ENCODE results near the gene PCDHA6. TPM values are rescaled to one million over a fixed set of nuclear protein-coding genes. Genes with fewer than 3 reads are reported as not detected.

Gene PCDHA6
- total RNA-seq, 1 donor from 2014 or later, result not detected

Other genes with a start within 250 kb of the PCDHA6 start
- gene CD14, start 194.8 kb upstream of the PCDHA6 start, total RNA-seq, result 0.29 and 0.62 TPM in 2 replicates
- gene TMCO6, start 188.5 kb upstream of the PCDHA6 start, total RNA-seq, result 43.2 and 43.6 TPM in 2 replicates
- 63.4 and 63.8 TPM in 2 replicates for gene NDUFA2, start 180.3 kb upstream of the PCDHA6 start, total RNA-seq
- 115 and 118 TPM in 2 replicates for gene IK, start 180.1 kb upstream of the PCDHA6 start, total RNA-seq
- 42.7 and 43.2 TPM in 2 replicates for gene WDR55, start 163.1 kb upstream of the PCDHA6 start, total RNA-seq
- gene DND1, start 154.4 kb upstream of the PCDHA6 start, total RNA-seq, result 3.3 and 4.1 TPM in 2 replicates
- gene HARS1, start 136.6 kb upstream of the PCDHA6 start, total RNA-seq, result 112 and 114 TPM in 2 replicates
- 31.2 and 32.7 TPM in 2 replicates for gene HARS2, start 136.5 kb upstream of the PCDHA6 start, total RNA-seq
- 68.0 and 71.2 TPM in 2 replicates for gene ZMAT2, start 127.5 kb upstream of the PCDHA6 start, total RNA-seq
- not detected in 2 replicates for gene PCDHA1, start 41.8 kb upstream of the PCDHA6 start, total RNA-seq
- gene PCDHA2, start 33.1 kb upstream of the PCDHA6 start, total RNA-seq, result not detected in 2 replicates
- not detected in 2 replicates for gene PCDHA3, start 26.9 kb upstream of the PCDHA6 start, total RNA-seq
- not detected in 2 replicates for gene PCDHA4, start 20.9 kb upstream of the PCDHA6 start, total RNA-seq
- not detected in 2 replicates for gene PCDHA5, start 6.3 kb upstream of the PCDHA6 start, total RNA-seq
- not detected in 2 replicates for gene PCDHA7, start 6.3 kb downstream of the PCDHA6 start, total RNA-seq
- gene PCDHA8, start 13.2 kb downstream of the PCDHA6 start, total RNA-seq, result not detected in 2 replicates
- gene PCDHA9, start 20.4 kb downstream of the PCDHA6 start, total RNA-seq, result not detected in 2 replicates
- gene PCDHA10, start 27.9 kb downstream of the PCDHA6 start, total RNA-seq, result not detected in 2 replicates
- gene PCDHA11, start 41.0 kb downstream of the PCDHA6 start, total RNA-seq, result not detected in 2 replicates
- not detected in 2 replicates for gene PCDHA12, start 47.3 kb downstream of the PCDHA6 start, total RNA-seq
- not detected in 2 replicates for gene PCDHA13, start 54.2 kb downstream of the PCDHA6 start, total RNA-seq
- not detected in 2 replicates for gene PCDHAC1, start 98.3 kb downstream of the PCDHA6 start, total RNA-seq
- not detected in 2 replicates for gene PCDHAC2, start 138.5 kb downstream of the PCDHA6 start, total RNA-seq
- not detected in 2 replicates for gene PCDHB1, start 223.4 kb downstream of the PCDHA6 start, total RNA-seq